GOT3 (cell line): ENCODE data around the gene DDX47.
A peak's percentile ranks its signal among the peaks of the same experiment; 100 is the strongest.
"Not testable (repeated sequence)": the region's sequence is repeated elsewhere in the genome, so short reads cannot be mapped to it uniquely, and the experiment has no call there.

Source experiments
- DNase-seq: peaks from one replicate; lab custom pipeline; 2025; ENCODE audit warnings: mixed read lengths; lab: John Stamatoyannopoulos, UW

Gene DDX47

DNA sequence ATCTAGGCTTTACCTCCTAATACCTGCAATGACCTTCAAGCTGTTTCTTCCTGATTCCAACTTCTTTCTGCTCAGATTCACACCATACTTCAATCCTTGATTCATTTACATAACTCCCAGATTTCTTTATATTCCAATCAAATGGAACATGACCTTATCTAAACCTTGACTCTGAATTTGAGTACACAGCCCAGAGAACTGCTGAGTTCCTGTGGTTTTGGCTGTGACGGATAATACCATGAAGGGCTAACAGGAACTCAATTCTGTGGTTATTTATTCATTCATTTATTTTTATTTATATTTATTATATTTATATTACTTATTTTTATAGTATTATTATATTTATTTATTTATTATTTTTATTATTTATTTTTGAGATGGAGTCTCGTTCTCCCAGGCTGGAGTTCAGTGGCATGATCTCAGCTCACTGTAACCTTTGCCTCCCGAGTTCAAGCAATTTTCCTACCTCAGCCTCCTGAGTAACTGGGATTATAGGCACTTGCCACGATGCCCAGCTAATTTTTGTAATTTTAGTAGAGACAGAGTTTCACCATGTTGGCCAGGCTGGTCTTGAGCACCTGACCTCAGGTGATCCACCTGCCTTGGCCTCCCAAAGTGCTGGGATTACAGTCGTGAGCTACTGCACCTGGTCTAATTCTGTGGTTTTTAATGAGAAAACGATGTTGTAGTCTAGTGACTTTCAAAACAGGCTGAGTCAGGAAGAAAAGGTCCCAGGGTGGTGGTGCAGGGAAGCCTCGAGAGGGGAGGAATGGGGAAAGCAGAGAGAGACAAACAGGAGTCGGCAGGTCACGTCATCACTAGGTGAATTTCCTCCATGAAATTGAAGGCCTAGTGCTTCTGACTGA, 16.0 kb upstream of the DDX47 start:
- DNase-seq: no peak

DNA sequence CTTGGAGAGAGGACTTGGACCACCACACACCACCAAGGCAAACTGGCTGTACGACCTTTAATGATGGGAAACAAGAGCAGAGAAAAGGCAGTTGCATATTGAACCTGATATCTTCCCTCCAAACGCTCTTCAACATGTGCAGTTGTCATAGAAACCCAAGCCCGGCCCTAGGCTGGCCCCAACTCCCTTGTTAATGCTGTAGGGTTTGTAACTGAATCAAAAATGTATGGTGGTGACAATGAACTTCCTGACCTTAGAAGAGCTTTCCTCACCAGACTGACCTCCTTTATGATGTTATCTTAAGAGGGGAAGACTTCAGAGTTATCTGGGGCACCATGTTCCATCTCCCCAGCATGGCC, 15.4 kb upstream of the DDX47 start:
- DNase-seq: no peak

DNA sequence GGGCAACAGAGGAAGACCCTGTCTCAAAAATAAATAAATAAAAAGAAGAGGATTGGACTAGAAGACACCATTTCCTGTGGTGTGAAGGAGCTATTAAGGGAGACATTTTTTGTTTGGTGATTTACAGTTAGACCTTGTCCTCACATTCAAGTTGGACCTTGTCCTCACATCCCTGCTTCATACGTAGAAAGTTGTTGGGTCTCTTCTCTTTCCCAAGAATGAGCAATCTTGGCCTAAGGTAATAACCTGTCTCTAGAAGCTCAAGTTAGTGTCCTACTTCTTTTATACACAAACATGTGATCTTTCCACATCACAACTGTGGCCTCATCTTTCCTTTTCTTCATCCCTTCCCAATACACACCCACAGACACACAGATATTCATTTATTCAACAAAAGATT, 14.7 kb upstream of the DDX47 start:
- DNase-seq: no peak

- no peak for DNase-seq
Measured at GRCh38 chr12:12799163-12799920, 13.8 kb upstream of the DDX47 start.

DNA sequence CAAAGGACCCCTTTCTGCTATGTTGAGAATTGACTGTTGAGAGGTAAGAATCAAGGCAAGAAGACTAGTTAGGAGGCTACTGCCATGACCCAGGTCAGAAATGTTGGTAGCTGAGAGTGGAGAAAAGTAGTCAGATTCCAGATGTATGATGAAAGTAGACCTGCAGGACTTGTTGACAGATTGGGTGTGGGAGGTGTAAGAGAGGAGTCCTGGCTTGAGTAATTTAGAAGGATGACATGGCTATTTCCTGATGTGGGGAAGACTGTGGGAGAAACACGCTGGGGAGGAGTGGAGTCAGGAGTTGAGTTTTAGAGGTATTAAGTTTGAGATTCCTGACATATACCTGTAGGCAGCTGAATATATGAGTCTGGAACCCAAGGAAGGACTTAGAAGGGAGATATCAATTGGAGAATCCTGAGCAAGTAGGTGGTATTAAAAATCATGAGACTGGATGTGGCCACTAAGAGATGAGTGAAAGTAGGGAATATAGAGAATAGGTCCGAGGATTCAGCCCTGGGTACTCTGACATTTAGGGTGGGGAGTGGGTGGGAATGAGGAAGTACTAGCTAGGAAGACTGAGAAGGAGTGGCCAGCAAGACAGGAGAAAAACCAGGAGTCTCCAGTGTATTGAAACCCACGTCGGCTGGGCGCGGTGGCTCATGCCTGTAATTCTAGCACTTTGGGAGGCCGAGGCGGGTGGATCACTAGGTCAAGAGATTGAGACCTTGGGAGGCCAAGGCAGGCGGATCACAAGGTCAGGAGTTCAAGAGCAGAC, 12.6 kb upstream of the DDX47 start:
- no peak for DNase-seq

DNA sequence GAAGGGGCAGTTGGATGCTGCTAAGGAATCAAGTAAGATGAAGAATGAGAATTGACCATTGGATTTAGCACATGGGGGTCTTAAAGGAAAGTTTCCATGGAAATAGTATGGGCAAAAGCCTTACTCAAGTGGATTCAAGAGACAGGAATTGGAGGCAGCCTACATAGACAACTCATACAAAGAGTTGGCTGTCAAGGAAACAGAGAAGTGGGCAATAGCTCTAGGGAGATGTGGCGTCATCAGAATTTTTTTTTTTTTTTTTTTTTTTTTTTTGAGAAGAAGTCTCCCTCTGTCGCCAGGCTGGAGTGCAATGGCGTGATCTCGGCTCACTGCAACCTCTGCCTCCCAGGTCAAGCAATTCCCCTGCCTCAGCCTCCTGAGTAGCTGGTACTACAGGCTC, 11.5 kb upstream of the DDX47 start:
- not testable (repeated sequence) for DNase-seq

DNA sequence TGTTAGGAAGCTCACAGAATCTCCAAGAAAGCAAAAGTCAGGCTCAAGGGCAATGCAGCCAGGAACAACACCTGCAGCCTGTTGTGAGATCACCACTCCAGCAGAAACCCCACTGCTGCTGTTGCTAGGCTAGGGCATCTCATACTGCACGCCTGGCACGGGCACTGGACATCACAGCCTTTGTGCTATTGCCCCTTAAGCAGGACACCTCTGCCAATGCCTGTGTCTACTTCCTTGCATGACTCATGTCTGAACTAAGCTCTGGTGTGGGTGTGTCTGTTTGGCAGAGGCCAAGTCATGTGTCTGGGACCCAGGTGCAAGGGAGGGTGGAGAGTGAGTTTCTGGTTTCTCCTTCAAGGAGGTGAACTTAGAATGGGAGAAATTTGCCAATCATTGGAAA, 10.0 kb upstream of the DDX47 start:
- peak; percentile 11 for DNase-seq

DNA sequence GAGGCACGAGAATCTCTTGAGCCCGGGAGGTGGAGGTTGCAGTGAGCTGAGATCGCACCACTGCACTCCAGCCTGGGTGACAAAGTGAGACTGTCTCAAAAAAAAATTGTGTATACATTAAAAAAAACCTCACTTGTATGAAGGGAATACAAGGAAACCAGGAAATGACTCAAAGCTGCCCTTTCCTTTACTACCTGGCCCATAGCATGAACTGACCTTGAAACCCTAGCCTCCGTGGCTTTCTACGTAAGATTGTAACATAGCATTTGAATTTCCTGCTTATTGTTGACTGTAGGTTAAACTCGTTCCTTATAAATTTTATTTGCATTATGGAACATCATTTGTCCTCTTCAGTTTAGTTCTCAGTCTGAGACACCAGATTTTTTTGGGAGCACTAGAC, 9.1 kb upstream of the DDX47 start:
- no peak for DNase-seq

DNA sequence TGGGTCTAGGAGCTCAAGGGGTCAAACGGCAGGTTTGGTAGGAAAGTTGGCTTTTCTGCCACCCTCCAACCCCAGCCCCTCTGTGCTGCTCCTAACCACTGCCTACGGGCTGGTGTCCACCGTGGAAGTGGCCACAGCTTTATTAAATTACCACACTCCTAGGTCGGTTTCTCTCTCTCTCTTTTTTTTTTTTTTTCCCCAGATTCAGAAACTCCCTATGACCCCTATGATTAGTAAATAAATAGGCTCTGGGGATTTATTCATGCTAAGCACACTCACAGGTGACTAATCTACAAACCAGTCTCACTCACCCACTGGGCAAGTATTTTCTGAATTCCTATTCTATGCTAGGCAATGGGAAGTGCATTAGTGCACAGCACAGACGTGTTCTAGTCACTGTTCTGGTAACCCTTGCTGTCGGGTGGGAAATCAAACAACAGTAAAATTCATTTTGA, 8.7 kb upstream of the DDX47 start:
- no peak for DNase-seq

DNA sequence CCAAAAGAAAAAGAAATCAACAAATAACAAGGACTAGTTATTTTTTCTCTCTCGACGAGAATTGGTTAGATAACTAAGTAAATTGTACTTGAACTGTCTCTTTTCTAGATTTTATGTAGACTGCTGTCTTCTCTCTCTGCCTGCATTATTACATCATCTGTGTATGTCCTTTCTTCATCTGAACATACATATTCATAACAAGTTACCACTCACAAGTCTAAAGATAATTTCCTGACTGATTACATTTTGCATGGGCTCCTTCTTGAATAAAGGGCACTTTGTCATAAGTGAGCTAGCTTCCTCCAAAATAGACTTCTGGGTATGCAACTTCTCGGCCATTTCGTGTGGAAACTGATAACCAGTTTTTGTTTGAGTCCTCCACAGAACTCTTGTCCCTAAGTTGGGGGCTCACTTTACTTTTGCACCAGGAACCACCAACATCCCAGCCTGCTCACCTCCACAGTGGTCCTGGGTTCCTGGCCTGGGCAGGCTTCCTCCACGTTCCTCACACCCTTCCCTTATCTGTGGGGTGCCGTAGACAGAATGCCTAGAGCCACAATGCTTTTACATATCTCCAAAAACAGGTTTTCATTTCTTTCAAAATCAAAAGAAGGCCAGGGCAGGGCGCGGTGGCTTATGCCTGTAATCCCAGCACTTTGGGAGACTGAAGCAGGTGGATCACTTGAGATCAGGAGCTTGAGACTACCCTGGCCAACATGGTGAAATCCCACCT, 6.2 kb upstream of the DDX47 start:
- DNase-seq: no peak

DNA sequence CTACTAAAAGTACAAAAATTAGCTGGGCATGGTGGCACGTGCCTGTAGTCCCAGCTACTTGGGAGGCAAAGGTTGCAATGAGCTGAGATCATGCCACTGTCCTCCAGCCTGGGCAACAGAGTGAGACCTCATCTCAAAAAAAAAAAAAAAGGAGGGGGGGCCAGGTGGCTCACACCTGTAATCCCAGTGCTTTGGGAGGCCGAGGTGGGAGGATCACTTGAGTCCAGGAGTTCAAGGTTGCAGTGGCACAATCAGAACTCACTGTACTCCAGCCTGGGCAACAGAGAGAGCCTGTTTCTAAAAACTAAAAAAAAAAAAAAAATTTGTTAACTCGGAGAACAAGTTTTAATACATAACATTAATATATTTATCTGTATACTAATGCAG, 5.6 kb upstream of the DDX47 start:
- not testable (repeated sequence) for DNase-seq

GRCh38 chr12:12807970-12808702, 5.0 kb upstream of the DDX47 start:
- no peak for DNase-seq

- DNase-seq: no peak
Measured at GRCh38 chr12:12810553-12811021, 2.6 kb upstream of the DDX47 start.

GRCh38 chr12:12811343-12811742, 1.8 kb upstream of the DDX47 start:
- DNase-seq: no peak

GRCh38 chr12:12812174-12812573, 972 bp upstream of the DDX47 start:
- DNase-seq: no peak

DNA sequence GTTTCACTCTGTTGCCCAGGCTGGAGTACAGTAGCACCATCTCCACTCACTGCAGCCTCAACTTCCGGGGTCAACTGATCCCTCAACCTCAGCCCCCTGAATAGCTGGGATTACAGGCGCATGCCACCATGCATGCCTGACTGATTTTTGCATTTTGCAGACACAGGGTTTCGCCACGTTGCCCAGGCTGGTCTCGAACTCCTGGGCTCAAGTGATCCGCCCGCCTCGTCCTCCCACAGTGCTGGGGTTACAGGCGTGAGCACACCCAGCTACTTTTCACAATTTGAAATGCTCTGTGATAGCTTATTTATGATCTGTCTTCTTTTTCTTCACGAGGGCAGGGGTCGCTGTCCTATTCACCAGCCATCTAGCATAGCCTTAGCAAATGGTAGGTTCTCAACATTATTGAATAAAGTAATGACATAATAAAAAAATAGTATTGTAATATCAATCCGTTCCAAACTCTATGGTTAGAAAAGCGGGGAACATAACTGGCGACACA, 477 bp upstream of the DDX47 start:
- DNase-seq: no peak

GRCh38 chr12:12817616-12818015, 4.5 kb downstream of the DDX47 start:
- DNase-seq: no peak

- no peak for DNase-seq
Measured at GRCh38 chr12:12818701-12819100, 5.6 kb downstream of the DDX47 start.

DNA sequence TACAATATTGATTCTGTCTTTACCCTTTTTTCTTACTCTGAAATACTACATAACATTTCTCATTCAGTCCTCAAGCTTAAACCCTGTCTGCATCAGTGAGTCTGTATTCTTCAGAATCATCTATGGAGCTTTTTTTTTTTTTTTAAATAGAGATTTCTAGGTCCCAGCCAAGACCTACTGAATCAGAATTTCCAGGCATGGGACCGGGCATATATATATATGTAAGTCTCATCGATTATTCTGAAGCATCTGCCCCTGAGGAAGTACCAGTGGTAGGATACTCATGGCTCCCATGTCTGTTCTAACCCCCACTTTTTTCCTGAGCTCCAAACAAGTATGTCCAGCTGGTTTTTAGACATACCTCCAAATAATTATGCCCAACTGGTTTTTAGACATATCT, 6.1 kb downstream of the DDX47 start:
- no peak for DNase-seq

GRCh38 chr12:12819752-12820311, 6.7 kb downstream of the DDX47 start:
- DNase-seq: no peak

GRCh38 chr12:12820376-12820775, 7.2 kb downstream of the DDX47 start:
- not testable (repeated sequence) for DNase-seq
